GM19455 (cell line): Measurements from ENCODE around the gene CALML3.

Source experiments
- ATAC-seq: cut with Tn5 transposase; IDR thresholded peaks from one replicate; pipeline ENCODE4 v1.9.1; 2021; ENCODE audit not compliant: unreplicated experiment

The CALML3 gene

DNA sequence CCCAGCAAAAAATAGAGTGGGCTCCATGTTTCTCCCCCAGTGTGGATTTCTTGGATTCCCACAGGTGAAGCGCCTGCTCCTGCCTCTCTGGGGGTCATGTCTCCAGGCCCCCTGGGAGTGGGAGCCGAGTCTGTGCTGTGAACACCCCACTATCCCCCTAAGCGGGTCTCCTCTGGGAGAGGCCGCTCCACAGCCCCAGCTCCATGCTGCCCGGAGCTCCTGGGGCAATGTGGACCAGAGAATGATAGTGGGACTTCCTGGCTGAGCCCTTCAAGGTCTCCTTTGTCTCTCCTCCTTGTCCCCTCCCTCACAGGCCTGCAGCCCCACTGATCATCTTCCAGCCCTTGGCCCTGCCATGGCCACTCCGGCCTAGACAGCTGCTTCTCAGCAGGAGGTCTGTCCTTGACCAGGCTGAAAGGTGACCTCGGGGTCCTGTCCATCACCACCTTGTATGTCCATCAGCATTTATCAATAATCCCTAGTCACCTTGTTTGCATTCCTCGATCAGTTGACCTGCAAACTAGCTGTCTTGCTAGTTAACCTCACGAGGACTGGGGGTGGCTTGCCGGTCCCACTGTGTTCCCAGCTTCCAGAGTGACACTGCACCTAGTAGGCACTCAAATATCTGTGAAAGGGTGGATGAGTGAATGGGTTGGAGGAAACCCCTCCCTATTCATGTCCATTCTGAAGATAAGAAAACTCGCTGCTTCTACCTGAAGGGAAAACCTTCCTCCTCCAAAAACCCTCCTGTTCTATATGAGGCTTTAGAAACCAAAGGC lies 776 bp upstream of the CALML3 start:
- ATAC-seq, result no peak

- ATAC-seq, result no peak
Observed at GRCh38 chr10:5525561-5526341, 990 bp downstream of the CALML3 start.

GRCh38 chr10:5526691-5527331 lies 2.0 kb downstream of the CALML3 start:
- no peak for ATAC-seq

GRCh38 chr10:5527332-5528200 lies 2.8 kb downstream of the CALML3 start:
- ATAC-seq, result no peak

DNA sequence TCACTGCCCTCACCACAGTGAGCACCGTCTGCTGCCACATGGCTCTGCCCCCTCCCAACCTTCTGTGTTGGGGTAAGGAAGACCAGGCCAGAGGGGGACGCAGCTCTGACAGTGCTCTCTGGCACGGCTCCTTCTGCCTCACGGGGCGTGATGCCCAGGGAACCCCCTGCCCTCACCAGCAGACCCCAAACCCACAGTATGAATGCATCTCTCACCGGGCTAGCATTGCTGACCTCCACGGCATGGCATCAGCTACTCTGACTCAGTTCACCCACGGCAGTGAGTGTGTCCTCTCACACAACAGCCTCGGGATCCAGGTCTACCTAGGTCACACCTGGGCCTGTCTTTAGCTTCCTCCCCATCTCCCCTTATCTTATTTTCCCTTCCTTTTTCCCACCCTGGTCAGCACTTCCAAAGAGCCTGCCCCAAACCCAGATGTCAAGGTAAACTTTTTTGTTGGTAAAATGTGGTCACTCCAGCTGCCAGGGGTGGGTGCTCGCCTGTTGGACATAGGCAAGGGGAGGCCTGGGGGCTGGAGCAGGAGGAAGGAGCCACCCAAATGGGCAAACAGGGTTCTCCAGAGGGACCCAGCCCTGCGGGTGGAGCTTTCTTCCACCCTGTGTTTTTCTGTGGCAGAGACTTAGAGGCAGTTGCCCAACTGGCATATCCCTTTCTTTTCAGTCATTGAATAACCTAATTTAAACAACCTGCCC lies 4.4 kb downstream of the CALML3 start:
- no peak for ATAC-seq

DNA sequence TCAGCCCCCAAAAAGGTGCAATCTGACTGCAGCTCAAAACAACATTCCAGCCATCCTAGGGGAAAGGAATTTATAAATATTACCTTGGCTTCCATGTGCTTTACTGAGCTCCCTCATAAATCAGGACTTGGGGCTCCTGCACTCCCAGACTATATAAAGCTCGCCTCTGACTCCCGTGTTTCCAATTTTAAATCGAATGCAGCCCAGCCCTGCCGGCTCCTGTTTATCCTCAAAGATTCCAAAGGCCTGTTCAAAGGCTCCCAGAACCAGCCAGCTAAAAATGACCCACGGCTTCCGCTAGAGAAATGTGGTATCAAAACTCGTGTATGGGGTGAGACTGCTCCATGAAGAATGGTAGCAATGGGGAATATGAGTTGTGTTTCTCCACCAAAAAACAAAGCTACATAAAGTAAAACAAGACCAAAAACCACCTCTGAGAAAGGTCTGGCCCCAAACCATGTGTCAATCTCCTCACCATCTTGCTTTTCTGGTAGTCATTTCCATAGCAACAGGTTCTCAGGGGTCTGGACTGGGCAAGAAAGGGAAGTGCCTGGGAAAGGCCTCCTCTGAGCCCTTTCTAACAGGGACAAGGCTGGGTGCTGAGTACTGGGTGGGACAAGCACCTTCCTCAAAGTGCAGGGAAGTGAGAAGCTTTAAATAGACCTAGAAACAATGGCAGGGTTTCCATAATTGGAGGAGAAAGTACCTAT lies 5.1 kb downstream of the CALML3 start:
- ATAC-seq, result no peak

GRCh38 chr10:5530412-5530806 lies 5.6 kb downstream of the CALML3 start:
- ATAC-seq, result no peak

DNA sequence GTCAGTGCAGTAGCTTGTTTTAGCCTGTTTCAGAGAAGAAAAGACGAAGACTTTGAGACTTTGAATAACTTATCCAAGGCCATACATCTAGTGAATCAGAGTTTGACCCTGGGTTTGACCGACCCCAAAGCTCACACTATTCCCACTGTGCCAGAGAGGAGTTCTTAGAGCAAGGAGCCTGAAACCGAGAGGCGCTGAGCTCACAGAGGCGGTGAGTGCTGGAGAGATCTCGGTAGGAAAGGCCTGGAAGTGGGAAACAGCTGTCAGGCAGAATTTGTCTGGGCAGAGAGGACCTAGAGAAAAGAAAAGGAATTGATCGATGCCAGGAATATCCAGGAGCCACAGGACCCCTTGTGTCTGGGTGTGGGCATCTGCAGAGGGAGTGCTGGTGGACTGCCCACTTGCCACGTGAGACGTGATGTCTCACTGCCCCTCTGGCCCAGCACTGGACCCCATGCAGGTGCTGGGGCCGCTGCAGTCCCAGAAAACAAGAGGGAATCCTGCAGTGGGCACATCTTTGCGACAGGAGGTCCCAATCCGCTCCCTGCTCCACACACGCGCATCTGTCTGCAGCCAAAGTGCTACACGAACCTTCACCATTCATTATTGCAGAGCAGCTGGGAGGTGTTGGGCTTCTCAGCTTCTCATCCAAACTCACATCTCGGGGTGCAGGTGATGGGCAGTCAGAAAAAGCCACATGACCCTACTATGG lies 6.2 kb downstream of the CALML3 start:
- ATAC-seq, result no peak

DNA sequence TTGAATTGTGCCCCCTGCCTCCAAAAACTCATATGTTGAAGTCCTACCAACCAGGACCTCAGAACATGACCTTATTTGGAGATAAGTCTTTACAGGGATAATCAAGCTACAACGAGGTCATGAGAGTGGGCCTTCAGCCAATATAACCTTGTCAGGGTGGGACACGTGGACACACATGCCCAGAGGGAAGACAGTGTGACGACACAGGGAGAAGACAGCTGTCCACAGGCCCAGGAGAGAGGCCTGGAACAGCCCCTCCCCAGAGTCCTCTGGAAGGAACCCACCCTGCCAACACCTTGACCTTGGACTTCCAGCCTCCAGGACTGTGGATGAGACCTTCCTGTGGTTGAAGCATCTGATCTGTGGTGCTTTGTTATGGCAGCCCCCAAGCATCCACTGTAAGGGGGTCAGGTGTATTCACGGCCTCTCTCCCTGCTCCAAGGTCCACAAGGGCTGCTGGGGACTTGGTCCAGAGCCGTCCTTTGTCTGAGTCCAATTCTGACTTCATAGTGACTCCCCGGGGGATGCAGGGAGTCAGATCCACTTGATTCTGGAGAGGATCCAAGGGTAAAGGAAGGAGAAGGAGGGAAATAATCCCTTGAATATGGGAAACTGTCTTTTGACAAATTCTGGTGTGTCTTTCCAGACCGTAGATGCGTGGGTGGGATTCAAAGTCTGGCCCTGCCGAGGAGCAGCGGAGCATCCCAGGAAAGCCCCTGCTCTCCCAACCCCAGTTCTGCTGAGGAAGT lies 7.0 kb downstream of the CALML3 start:
- no peak for ATAC-seq

DNA sequence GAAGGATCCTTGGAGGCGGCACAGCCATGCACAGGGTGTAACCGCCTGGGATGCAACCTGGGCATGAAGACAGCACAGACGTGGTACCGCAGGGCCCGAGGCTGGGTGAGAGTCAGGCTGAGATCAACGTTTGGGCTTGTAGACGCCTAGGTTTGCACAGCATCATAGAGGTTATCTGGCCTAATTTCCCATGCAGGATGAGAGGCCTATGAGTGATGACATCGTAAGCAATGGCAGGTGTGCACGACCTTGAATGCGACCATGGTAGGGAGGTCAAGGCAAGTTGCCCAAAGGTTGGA lies 7.5 kb downstream of the CALML3 start:
- ATAC-seq, result no peak

- ATAC-seq, result no peak
Observed at GRCh38 chr10:5532618-5533097, 7.9 kb downstream of the CALML3 start.

DNA sequence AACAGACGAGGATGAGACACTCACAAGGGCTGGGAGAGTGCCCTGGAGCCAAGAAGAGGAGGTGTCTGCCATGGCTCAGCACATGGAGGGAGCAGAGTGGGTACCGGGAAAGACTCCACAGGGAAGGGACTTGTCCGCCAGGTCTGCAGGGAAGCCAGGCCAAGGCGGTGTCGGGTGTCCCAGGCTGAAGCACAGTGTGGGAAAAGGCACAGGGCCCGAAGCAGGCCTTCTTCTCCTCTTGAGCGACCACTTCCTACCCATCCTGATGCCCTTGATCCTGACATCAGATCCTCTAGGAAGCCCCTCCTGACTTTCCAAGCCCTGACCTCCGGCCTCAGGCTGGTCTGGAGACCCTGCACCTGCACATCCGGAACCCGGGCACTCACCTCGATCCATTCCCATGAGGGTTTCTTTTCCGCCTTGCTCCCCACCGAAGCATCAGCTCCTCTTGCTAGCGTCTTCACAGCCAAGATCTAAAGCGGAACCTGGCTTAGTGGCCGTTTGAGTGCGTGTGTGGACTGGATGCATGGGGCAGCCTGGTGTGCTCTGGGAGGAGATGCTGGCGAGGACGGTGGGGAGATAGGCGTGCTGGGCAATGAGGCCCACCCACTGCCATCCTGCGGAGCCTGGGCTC lies 8.5 kb downstream of the CALML3 start:
- ATAC-seq, result no peak

- ATAC-seq, result no peak
Observed at GRCh38 chr10:5534051-5534821, 9.5 kb downstream of the CALML3 start.

GRCh38 chr10:5534880-5535856 lies 10.4 kb downstream of the CALML3 start:
- no peak for ATAC-seq

DNA sequence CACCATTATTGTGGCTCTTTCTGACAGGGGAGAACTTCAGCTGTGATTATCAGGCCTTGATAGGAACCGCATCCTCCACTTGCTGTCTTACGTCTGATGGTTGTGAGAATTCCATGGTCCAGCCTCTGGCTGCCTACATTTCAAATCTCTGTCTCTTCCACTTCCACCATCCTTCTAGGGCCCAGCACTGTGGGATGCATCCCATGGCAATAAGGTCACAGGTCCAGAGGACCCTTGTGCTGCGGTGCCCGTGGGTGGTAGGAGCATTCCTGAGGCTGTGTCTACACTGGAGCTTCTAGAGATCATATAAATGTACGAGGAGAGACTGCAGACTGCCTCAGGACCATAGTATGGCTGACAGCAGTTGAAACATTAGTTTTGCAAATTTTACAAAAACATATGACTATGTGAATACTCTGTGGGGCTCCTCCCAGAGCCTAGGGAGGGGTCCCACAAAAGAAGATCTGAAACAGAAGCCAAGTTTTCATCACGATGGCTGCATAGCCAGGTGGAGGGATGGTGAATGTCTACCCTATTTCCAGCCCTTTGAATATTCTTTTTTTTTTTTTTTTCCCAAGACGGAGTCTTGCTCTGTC lies 11.8 kb downstream of the CALML3 start:
- ATAC-seq, result no peak

DNA sequence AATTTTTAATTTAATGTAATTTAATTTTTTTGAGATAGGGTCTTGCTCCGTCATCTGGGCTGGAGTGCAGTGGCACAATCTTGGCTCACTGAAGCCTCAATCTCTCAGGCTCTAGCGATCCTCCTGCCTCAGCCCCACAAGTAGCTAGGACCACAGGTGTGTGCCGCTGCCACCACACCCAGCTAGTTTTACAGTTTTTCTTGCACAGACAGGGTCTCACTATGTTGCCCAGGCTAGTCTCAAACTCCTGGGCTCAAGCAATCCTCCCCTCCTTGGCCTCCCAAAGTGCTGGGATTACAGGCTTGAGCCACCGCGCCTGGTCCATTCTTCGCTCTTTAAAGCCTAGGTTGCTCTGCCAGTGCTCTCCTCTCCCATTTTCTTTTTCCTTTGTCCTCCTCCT lies 12.9 kb downstream of the CALML3 start:
- no peak for ATAC-seq
